ENCODE data around the gene CDH13. TPM values are rescaled to one million over a fixed set of nuclear protein-coding genes. Genes with fewer than 3 reads are reported as not detected.

The CDH13 gene
- total RNA-seq, 1 experiment from 2014 or later, result 2.1 TPM

- no peak overlapping the region for H3K4me3 ChIP-seq (ENCODE audit: low read depth, low read length, poor library complexity, severe bottlenecking)
- H3K36me3 ChIP-seq (ENCODE audit: insufficient read depth, low read length, poor library complexity, severe bottlenecking), result no peaks in the 10 kb centered on the region
- H3K4me1 ChIP-seq (ENCODE audit: insufficient read depth, low read length, poor library complexity, severe bottlenecking), result no peaks in the 10 kb centered on the region
- DNase-seq (ENCODE audit: low spot score), result peak; percentile 17
- no TSS peak for BruUV-seq (replicated peaks)
- ChIA-PET CTCF (no interaction called here), POLR2A (ENCODE audit: low non-redundant PET) (no interaction called here)
- intact Hi-C loops (cut with micrococcal nuclease; ENCODE audit: unreplicated experiment), result no loop called here
- H3K9me3 ChIP-seq (ENCODE audit: low read depth, low read length, poor library complexity, severe bottlenecking), result no peaks in the 10 kb centered on the region
- no peaks in the 10 kb centered on the region for H3K27me3 ChIP-seq (replicated peaks; ENCODE audit: insufficient read depth, low read depth, low read length, poor library complexity)
- TF ChIP-seq EZH2 (IDR thresholded peaks at IDR 0.05; ENCODE audit: borderline replicate concordance, low read depth, low read length, poor library complexity, severe bottlenecking) (no peak), CTCF (conservative IDR thresholded peaks at IDR 0.05; ENCODE audit: low read depth, low read length) (no peak)
- no peak overlapping the region for H3K27ac ChIP-seq (ENCODE audit: low read depth, low read length, poor library complexity, severe bottlenecking)
Observed at GRCh38 chr16:82945420-82946101, 318.8 kb downstream of the CDH13 start.

- CTCF ChIA-PET, result no interaction called here
Observed at GRCh38 chr16:82947698-82948097, 320.9 kb downstream of the CDH13 start.

GRCh38 chr16:82949016-82949415 is 322.2 kb downstream of the CDH13 start:
- POLR2A ChIA-PET (ENCODE audit: low non-redundant PET), result no interaction called here
- no TSS peak for BruUV-seq (replicated peaks)
- H3K9me3 ChIP-seq (ENCODE audit: low read depth, low read length, poor library complexity, severe bottlenecking), result no peaks in the 10 kb centered on the region
- intact Hi-C loops (cut with micrococcal nuclease; ENCODE audit: unreplicated experiment), result no loop called here
- TF ChIP-seq EZH2 (IDR thresholded peaks at IDR 0.05; ENCODE audit: borderline replicate concordance, low read depth, low read length, poor library complexity, severe bottlenecking), result no peak
- TF ChIP-seq CTCF (conservative IDR thresholded peaks at IDR 0.05; ENCODE audit: low read depth, low read length), result no peak
- no peaks in the 10 kb centered on the region for H3K27me3 ChIP-seq (replicated peaks; ENCODE audit: insufficient read depth, low read depth, low read length, poor library complexity)
- no peaks in the 10 kb centered on the region for H3K36me3 ChIP-seq (ENCODE audit: insufficient read depth, low read length, poor library complexity, severe bottlenecking)
- CTCF ChIA-PET, result no interaction called here
- no peak overlapping the region for H3K4me3 ChIP-seq (ENCODE audit: low read depth, low read length, poor library complexity, severe bottlenecking)
- DNase-seq (ENCODE audit: low spot score), result no peak
- H3K4me1 ChIP-seq (ENCODE audit: insufficient read depth, low read length, poor library complexity, severe bottlenecking), result no peaks in the 10 kb centered on the region
- no peak overlapping the region for H3K27ac ChIP-seq (ENCODE audit: low read depth, low read length, poor library complexity, severe bottlenecking)

More at GRCh38 chr16:82947698-82948097, 320.9 kb downstream of the CDH13 start:
- TF ChIP-seq CTCF (conservative IDR thresholded peaks at IDR 0.05; ENCODE audit: low read depth, low read length) (no peak), EZH2 (IDR thresholded peaks at IDR 0.05; ENCODE audit: borderline replicate concordance, low read depth, low read length, poor library complexity, severe bottlenecking) (no peak)
- no peaks in the 10 kb centered on the region for H3K9me3 ChIP-seq (ENCODE audit: low read depth, low read length, poor library complexity, severe bottlenecking)
- no peak overlapping the region for H3K27ac ChIP-seq (ENCODE audit: low read depth, low read length, poor library complexity, severe bottlenecking)
- H3K4me3 ChIP-seq (ENCODE audit: low read depth, low read length, poor library complexity, severe bottlenecking), result no peak overlapping the region
- POLR2A ChIA-PET (ENCODE audit: low non-redundant PET), result no interaction called here
- no peaks in the 10 kb centered on the region for H3K4me1 ChIP-seq (ENCODE audit: insufficient read depth, low read length, poor library complexity, severe bottlenecking)
- H3K27me3 ChIP-seq (replicated peaks; ENCODE audit: insufficient read depth, low read depth, low read length, poor library complexity), result no peaks in the 10 kb centered on the region
- intact Hi-C loops (cut with micrococcal nuclease; ENCODE audit: unreplicated experiment), result no loop called here
- no TSS peak for BruUV-seq (replicated peaks)
- no peaks in the 10 kb centered on the region for H3K36me3 ChIP-seq (ENCODE audit: insufficient read depth, low read length, poor library complexity, severe bottlenecking)
- DNase-seq (ENCODE audit: low spot score), result no peak

All from A673 (cell line).